Body of pancreas (tissue), 4 donors: ENCODE results near the gene PACS1.

Experiments
- POLR2A ChIP-seq, 3 donors: fragments of 450-650 bp; IDR thresholded peaks; one replicate each; pipeline ENCODE4 v1.6.1; 2016; ENCODE audit warnings: antibody characterized with exemption in 3 of 3, mild to moderate bottlenecking in 2 of 3
- TF ChIP-seq, protein P1 (sequence below), 7 experiments: fragments of 450-650 bp in 4 of 7; fragments of 200-600 bp in 3 of 7; sonication (generic) in 3 of 7; IDR thresholded peaks; one replicate each; pipeline ENCODE4 v1.5.1; 2016 to 2019; ENCODE audit warnings: antibody characterized with exemption in 7 of 7

DNA sequence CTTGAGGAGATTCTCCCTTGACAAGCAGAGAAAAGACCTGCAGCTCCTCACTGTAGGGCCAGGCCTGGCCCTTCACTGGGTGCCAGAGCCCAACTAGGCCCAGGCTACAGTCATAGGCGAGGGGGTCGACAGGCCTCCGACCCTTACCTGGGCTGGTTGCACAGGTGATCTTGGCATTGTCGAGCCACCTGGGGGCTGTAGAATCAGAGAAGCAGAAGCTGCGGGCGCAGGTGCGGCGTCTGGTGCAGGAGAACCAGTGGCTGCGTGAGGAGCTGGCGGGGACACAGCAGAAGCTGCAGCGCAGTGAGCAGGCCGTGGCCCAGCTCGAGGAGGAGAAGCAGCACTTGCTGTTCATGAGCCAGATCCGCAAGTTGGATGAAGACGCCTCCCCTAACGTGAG, 191.5 kb downstream of the PACS1 start:
- TF ChIP-seq, protein P1, sequence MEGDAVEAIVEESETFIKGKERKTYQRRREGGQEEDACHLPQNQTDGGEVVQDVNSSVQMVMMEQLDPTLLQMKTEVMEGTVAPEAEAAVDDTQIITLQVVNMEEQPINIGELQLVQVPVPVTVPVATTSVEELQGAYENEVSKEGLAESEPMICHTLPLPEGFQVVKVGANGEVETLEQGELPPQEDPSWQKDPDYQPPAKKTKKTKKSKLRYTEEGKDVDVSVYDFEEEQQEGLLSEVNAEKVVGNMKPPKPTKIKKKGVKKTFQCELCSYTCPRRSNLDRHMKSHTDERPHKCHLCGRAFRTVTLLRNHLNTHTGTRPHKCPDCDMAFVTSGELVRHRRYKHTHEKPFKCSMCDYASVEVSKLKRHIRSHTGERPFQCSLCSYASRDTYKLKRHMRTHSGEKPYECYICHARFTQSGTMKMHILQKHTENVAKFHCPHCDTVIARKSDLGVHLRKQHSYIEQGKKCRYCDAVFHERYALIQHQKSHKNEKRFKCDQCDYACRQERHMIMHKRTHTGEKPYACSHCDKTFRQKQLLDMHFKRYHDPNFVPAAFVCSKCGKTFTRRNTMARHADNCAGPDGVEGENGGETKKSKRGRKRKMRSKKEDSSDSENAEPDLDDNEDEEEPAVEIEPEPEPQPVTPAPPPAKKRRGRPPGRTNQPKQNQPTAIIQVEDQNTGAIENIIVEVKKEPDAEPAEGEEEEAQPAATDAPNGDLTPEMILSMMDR (IDR thresholded peaks at IDR 0.05): no peak
- no peak for TF ChIP-seq POLR2A (IDR thresholded peaks at IDR 0.05)
